Thoracic aorta (tissue), 2 donors: ENCODE measurements around the gene SYTL1. TPM values are rescaled to one million over a fixed set of nuclear protein-coding genes. Genes with fewer than 3 reads are reported as not detected.

Experiments
- ATAC-seq: fragments of 150-250 bp; one replicate; pipeline ENCODE4 v1.8.0; 2017; ENCODE audit warnings: low read depth; ENCODE audit not compliant: insufficient number of reproducible peaks, low FRiP score
- DNase-seq: peaks from one replicate; pipeline ENCODE4 v3.0.0-alpha.2; 2020; ENCODE audit warnings: low spot score
- H3K27ac ChIP-seq, 2 donors: fragments of 200-600 bp; sonication (generic); 1 replicate in 1 of 2; 2 replicates in 1 of 2; pipeline ENCODE4 v1.5.1; 2016; ENCODE audit warnings: mild to moderate bottlenecking in 2 of 2, moderate library complexity in 2 of 2
- H3K27me3 ChIP-seq: fragments of 200-600 bp; sonication (generic); replicated peaks from 2 replicates; pipeline ENCODE4 v1.6.0; 2016; ENCODE audit warnings: mild to moderate bottlenecking; ENCODE audit not compliant: insufficient read depth
- H3K36me3 ChIP-seq: fragments of 200-600 bp; sonication (generic); one replicate; pipeline ENCODE4 v1.5.1; 2016
- H3K4me1 ChIP-seq, 2 donors: fragments of 200-600 bp; sonication (generic); 1 replicate in 1 of 2; 2 replicates in 1 of 2; pipeline versions ENCODE4 v1.5.1 to v1.6.0; 2016; ENCODE audit warnings: low read depth in 2 of 2, mild to moderate bottlenecking in 1 of 2; ENCODE audit not compliant: control insufficient read depth in 1 of 2
- H3K4me3 ChIP-seq: fragments of 200-600 bp; sonication (generic); 2 replicates; pipeline ENCODE4 v1.5.1; 2016; ENCODE audit warnings: mild to moderate bottlenecking
- H3K9me3 ChIP-seq: fragments of 200-600 bp; sonication (generic); 2 replicates; pipeline ENCODE4 v1.5.1; 2016
- total RNA-seq, 2 donors: library from RNA; depleted of rRNA; stranded (reverse); fragments of >200 nt; gene quantifications; one replicate each; pipeline versions ENCODE4 v1.1.0 to v1.2.3, GENCODE V29; 2016
- TF ChIP-seq, protein P1 (sequence below): fragments of 200-600 bp; sonication (generic); IDR thresholded peaks from one replicate; pipeline ENCODE4 v1.5.1; 2019; ENCODE audit warnings: antibody characterized with exemption

SYTL1 gene
- total RNA-seq, 2 donors from 2014 or later = 4.1 to 5.5 TPM

- Histone ChIP-seq H3K4me1 (peaks cover 7 to 25% of the 10 kb centered on the region in 2 donors), H3K27ac (no peak overlapping the region), H3K9me3 (no peaks in the 10 kb centered on the region), H3K36me3 (peaks cover 84% of the 10 kb centered on the region), H3K27me3 (no peaks in the 10 kb centered on the region), H3K4me3 (peak overlapping the region; percentile 49)
- ATAC-seq (no peak), DNase-seq (no peak)
- TF ChIP-seq, protein P1, sequence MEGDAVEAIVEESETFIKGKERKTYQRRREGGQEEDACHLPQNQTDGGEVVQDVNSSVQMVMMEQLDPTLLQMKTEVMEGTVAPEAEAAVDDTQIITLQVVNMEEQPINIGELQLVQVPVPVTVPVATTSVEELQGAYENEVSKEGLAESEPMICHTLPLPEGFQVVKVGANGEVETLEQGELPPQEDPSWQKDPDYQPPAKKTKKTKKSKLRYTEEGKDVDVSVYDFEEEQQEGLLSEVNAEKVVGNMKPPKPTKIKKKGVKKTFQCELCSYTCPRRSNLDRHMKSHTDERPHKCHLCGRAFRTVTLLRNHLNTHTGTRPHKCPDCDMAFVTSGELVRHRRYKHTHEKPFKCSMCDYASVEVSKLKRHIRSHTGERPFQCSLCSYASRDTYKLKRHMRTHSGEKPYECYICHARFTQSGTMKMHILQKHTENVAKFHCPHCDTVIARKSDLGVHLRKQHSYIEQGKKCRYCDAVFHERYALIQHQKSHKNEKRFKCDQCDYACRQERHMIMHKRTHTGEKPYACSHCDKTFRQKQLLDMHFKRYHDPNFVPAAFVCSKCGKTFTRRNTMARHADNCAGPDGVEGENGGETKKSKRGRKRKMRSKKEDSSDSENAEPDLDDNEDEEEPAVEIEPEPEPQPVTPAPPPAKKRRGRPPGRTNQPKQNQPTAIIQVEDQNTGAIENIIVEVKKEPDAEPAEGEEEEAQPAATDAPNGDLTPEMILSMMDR = no peak
Observed at GRCh38 chr1:27360159-27361043, 18.6 kb downstream of the SYTL1 start.

GRCh38 chr1:27361044-27361402 is 19.2 kb downstream of the SYTL1 start:
- DNase-seq (no peak), ATAC-seq (no peak)
- H3K36me3 ChIP-seq = peaks cover 78% of the 10 kb centered on the region
- H3K27me3 ChIP-seq = no peaks in the 10 kb centered on the region
- H3K4me1 ChIP-seq = peaks cover 7 to 25% of the 10 kb centered on the region in 2 donors
- no peak overlapping the region for H3K27ac ChIP-seq
- H3K4me3 ChIP-seq = no peak overlapping the region
- TF ChIP-seq, protein P1 = no peak
- no peaks in the 10 kb centered on the region for H3K9me3 ChIP-seq

DNA sequence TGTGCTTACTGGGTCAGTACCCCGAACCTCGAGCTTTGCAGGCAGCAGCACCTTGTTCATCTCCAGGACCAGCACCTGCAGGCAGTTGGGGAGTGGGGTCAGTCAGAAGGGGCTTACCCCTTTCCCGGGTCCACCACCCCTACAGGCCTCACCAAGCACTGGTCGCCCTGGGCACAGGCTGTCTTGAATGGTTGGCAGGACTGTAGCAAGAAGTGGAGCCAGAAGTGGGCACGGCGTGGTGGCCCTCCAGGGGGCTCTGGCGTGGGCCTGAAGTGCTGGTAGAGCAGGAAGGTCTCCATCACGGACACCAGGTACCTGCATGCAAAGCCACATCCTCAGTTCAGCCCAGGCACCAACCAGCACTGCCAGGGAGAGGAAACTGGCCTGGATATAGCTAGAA is 19.7 kb downstream of the SYTL1 start:
- Histone ChIP-seq H3K4me1 (peaks cover 7 to 25% of the 10 kb centered on the region in 2 donors), H3K36me3 (peaks cover 72% of the 10 kb centered on the region), H3K27ac (no peak overlapping the region), H3K27me3 (no peaks in the 10 kb centered on the region), H3K9me3 (no peaks in the 10 kb centered on the region), H3K4me3 (no peak overlapping the region)
- no peak for DNase-seq
- TF ChIP-seq, protein P1 = no peak
- no peak for ATAC-seq

- no peak overlapping the region for H3K4me3 ChIP-seq
Observed at GRCh38 chr1:27363766-27364695, 22.2 kb downstream of the SYTL1 start.

More at GRCh38 chr1:27363766-27364695, 22.2 kb downstream of the SYTL1 start:
- ATAC-seq = no peak
- DNase-seq = no peak
- no peaks in the 10 kb centered on the region for H3K9me3 ChIP-seq
- H3K36me3 ChIP-seq = peaks cover 49% of the 10 kb centered on the region
- H3K27me3 ChIP-seq = no peaks in the 10 kb centered on the region
- peaks cover 16 to 36% of the 10 kb centered on the region in 2 donors for H3K4me1 ChIP-seq
- H3K27ac ChIP-seq = peak overlapping the region in 1 of 2 donors; percentile 99
- TF ChIP-seq, protein P1 = no peak
